Anterior cingulate cortex (tissue), 58 donors: ENCODE measurements around the gene PADI4.
"Not testable (repeated sequence)": the region's sequence is repeated elsewhere in the genome, so short reads cannot be mapped to it uniquely, and the experiment has no call there.

Experiments used
- DNase-seq, 58 donors: peaks; one replicate each; lab custom pipeline; 2025; lab: John Stamatoyannopoulos, UW

The PADI4 gene

DNA sequence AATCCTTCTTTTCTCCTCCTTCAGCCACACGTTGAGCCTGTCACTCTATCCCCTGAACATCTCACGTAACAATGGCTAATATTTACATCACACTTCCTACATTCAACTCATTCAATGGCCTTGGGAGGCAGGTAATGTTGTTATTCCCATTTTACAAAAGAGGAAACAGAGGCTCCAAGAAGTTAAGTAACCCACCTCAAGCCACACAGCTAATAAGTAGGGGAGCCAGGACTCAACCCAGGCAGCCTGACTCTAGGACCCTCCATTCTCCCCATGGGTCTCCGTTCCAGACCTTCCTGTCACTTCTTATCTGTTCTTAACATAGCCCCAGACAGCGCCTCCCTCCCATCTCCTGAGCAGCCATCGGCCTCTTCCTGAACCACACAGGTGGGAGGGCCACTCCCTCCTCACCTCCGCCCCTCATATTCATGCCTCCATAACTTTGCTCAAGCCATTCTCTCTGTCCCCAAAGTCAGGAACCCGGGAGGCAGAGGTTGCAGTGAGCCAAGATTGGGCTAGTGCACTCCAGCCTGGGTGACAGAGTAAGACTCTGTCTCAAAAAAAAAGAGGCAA is 2.2 kb downstream of the PADI4 start:
- DNase-seq: no peak

DNA sequence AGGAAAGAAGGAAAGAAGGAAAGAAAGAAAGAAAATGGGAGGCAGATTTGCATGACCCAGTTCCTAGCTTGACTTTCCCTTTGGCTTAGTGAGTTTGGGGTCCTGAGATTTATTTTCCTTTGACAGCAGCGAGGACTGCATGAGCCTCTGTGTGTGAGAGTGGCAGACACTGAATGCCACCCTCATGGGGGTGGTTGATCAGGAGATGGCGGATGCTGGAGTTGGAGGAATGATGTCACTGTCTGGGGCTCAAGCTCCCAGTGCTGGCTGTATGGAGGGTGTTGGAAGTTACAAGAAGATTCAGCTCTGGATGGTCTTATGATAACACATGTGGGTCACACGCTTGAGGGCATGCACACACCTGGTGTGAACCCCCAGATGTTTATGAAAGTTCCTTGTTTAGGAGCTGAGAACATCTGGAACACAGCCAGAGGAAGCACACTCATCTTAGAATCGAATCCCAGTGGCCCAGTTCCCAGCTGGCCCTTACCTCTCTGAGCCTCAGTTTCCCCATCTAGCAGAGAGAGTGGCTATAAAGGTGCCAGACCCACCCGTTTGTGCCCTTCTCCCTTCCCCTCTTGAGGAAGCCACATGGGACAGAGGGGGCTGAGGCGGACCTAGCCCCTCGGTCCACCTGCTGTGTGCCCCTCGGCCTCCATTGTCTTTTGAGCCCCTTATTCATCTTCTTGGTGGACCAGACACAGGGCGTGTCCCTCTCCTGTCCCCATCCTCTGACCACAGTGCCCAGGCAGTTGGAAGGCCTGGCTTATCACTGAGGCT is 5.7 kb downstream of the PADI4 start:
- no peak for DNase-seq

DNA sequence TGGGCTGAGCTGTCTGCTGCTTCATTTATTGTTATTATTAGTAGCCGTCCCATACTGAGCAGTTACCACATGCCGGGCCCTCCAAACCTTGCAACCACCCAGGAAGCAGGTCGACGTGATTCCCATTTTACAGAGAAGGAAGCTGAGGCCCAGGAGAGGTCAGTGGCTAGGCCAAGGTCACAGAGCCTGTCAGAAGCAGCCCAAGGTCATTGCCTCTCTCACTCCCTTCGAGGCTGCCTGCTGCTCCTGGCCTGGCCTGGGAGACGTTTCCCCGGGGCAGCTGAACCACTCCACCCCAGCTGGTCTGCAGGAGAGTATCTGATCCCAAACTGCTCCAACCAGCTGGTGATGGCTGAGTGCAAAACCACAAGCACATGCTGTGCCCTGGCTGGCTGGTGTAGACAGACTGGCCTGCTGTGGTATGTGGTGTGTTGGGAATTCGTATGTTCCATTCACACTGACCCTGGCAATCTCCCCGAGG is 6.5 kb downstream of the PADI4 start:
- no peak for DNase-seq

DNA sequence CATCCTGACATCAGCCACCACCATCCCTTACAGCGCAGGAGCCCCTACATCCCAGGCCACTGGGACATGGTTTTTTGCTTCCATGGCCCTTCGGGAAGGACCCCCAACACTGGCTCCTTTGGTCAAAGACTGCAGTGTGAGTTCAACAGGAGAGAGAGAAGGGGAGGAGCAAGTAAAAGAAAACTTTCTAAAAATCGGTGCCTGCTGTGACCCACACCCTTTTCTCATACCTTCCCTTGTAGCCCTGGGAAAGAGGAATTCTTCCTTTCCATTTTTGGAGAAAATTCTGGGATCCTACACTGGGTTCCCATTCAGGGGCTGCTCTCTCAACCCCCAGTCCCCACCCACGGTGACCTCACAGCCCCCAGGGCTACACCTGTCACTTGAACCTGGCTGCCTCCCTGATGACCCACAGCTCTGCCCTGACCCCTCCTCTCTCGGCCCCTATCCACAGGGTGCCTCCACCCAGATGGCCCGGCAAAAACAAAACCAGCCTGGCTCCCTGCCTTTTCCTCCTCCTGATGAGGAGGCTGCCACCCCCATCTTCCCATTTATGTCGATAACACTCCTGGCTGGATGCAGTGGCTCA is 7.6 kb downstream of the PADI4 start:
- DNase-seq: no peak

DNA sequence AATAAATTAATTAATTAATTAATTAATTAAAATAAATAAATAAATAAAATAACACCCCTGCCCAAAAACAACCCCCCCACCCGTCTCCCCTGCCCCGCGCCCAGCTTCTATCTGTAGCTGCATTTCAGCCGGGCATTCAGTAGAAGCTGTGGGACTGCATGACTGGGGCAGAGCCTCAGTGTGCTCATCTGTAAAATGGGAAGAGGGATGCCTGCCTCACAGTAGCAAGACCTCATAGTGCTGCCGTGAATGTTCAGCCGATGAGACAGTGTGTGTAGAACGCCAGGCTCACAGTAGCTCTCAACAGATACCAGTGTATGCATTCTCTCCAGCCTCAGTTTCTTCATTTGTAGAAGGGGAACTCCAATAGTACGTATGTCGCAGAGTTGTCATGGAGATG is 8.7 kb downstream of the PADI4 start:
- no peak for DNase-seq

DNA sequence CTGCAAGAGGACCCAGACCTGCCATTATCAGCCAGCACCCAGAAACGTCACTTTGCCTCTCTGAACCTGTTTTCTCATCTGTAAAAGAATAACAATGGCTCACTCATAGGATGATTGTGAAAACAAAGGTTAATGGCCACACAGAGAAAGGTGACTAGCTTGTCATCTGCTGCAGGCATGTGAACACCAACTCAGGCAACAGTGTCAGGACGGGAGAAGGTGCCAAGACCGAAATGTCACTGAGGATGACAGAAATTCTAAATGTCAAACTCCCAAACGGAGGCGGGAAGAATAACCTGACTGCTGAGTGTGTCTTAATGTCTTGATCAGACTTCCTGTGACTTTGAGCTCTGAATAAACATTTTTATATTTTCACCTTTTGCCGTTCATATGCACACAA is 10.3 kb downstream of the PADI4 start:
- DNase-seq: no peak

DNA sequence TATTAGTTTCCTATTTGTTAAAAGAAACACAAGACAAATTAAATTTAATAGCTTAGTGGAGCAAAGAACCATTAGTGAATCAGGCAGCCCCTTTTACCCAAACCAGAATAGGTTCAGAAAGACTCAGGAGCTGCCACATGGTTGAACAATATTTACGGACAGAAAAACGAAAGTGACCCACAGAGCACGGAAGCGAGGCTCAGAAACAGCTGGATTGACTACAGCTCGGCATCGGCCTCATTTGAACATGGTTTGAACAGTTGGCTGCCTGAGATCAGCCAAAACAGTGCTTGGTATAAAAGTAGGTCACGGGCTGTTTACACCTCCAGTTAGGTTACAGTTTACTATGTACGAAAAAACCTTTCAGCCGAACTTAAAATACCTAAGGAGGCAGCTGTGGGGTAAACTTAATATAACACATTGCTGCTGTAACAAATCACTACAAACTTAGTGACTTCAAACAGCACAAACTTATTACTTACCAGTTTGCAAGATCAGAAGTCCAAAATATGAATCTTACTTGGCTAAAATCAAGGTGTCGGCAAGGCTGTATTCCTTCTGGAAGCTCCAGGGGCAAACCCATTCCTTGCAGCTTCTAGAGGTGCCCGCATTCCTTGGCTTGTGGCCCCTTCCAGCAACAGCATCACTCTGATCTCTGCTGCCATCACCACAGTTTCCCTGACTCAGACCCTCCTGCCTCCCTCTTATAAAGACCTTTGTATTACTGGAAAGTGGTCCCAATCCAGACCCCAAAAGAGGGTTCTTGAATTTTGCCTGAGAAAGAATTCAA is 11.8 kb downstream of the PADI4 start:
- DNase-seq: no peak

DNA sequence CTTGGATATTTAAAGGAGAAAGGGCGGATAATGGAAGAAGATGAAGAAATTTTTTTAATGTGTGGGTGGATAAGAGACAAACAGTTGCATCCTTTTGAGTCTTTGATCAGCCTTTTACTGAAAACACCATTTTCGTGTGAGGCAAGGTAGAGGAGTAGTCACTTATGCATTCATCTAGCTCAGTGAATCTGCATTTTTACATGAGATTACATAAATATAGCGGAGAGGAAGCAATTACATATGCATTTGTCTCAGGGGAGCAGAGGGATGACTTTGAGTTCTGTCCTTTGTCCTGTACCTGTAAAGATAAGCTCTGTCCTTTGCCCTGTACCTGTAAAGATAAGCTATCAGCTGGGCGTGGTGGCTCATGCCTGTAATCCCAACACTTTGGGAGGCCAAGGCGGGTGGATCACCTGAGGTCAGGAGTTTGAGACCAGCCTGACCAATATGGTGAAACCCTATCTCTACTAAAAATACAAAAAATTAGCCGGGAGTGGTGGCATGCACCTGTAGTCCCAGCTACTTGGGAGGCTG is 13.9 kb downstream of the PADI4 start:
- DNase-seq: not testable (repeated sequence)

DNA sequence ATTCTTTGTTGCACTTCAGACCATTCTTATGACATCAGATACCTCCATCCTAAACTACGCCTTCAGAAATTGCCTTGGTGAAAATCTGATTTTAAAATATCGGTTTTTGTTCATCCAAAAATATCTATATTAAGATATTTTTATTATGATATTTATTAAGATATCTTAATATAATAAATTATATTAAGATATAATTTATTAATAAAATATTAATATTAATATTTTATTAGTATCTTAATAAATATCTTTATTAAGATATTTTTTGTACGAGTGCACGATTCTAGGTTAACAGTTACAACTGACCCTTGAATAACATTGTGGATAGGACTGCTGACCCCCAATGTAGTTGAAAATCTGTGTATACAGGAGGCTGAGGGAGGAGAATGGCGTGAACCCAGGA is 20.9 kb downstream of the PADI4 start:
- DNase-seq: no peak

DNA sequence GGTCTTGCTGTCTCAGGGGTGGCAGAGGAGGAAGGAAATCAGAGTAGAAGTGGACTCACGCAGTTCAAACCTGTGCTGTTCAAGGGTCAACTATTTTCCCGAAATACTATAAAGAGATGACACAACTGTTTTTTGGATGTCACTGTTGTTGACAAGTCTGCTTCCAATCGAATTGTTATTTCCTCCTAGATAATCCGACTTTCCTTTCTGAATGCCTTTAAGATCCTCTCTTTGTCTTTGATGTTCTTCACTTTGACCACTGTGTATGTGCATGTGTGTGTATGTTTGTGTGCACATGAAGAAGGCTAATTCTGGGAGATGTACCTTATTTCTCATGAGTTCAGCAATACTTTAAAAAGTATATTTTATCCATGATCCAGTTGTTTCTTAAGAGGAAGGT is 21.6 kb downstream of the PADI4 start:
- no peak for DNase-seq

DNA sequence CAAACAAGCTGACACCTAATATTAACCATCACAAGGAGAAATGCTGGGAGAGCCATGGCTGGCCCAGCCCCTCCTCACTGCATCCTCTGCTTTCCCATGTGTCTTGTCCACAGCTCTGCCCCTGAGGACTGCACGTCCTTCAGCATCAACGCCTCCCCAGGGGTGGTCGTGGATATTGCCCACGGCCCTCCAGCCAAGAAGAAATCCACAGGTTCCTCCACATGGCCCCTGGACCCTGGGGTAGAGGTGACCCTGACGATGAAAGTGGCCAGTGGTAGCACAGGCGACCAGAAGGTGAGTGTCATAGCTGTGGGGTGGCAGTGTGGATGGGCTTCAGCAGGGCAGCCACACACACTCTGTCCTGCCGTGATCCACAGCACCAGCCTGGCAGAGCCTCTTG is 22.9 kb downstream of the PADI4 start:
- DNase-seq: no peak

DNA sequence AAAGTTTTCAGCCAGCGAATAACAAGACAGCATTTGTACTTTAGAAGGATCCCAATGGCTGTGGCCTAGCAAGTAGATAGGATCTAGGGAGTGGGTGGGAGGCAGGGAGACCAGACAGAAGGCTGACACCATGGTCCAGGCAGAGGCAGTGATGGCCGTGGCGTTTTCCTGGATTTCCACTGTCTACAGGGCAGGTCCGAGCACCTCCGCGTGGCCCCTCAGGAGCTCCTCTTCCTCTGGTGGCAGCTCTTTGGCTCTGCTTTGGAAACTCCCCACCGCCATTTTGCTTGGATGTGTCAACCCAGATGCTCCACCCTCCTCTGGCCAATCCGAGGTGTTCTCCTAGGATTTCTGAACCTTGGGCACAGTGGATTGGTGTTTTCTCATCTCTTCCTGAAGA is 25.1 kb downstream of the PADI4 start:
- no peak for DNase-seq

DNA sequence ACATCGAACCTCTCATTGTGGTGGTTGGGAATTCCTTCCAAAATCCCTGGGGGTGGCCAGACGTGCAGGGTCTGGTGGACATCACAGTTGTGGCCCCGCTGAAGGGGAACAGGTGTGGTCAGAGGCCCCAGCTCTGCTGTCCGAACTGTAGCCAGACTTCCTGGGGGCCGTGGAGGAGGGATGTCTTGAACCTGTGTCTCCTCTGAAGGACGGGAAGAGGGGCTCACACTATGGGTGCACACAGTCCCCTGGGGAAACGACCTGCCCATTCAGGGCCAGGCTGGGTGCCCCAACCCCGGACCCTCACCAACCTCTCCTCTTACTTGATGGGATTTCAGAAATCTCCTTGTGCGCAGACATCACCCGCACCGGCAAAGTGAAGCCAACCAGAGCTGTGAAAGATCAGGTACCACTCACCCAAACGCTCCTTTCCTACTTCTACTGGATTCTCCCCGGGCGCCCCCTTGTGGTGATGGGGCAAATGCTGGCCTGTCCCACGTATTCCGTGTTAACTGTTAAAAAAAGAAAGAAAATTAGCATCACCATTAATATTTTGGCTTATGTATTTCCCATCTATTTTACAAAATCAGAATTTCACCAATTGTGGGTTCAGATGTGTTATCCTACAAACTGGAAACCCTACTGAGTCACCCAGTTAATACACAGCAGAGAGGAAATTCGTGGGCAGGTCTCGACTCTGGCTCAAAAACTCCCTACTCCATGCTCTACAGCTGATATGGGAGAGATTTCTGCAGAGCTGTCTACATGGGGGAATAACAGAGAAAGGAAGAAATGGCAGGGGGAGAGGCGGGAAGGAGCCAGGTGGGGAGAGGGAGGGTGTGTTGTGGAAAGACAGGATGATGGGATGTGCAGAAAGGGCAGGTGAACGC is 28.1 kb downstream of the PADI4 start:
- peak in 26 of 58 donors; percentile 1 to 71 (median 8) for DNase-seq

DNA sequence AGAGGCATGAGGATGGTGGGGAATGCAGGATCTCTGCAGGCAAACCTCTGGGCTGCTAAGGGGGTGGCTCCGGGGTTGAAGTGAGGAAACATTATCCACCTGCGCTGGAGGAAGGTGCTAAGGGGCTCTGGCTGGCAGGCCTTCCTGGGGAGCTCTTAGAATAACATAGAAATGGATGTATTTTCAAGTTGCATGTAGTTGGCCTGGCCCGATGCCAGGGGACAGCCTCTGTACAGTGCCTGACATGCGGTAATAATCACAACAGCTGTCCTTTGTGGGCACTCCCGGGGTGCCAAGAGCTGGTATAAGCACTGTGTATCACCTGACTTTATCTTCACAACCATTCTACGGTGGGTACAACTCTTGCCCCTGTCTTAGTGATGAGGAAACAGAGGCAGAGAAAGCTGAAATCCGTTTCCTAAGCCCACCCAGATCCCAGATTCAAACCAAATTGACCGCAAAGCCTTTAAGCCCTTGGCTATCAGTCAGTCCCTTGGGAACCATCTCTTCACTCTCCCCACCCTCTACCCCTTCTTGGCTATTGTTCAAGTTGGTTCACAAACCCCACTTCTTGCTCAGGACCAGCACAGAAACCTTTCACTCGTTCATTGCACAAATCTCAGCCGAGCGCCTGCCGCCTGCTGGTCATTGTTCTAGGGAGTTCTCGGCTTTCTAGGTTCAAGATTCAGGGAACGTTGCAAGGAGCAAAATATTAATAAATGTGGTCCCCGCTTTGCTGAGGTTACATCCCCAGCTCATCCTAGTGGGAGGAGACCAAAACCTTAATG is 30.9 kb downstream of the PADI4 start:
- DNase-seq: no peak

DNA sequence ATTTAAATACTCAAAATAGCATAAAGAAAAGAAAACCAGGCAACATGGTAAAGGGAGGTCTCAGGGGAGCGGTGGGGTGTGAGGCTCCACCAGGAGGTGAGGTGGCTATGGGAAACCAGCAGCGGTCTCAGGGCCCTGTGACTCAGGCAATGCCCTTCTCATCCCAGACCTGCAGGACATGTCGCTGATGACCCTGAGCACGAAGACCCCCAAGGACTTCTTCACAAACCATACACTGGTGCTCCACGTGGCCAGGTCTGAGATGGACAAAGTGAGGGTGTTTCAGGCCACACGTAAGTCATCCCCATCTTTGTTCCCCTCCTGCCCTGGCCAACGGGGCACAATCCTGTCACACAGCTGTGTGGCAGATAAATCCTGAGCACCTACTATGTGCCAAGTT is 31.5 kb downstream of the PADI4 start:
- DNase-seq: no peak

DNA sequence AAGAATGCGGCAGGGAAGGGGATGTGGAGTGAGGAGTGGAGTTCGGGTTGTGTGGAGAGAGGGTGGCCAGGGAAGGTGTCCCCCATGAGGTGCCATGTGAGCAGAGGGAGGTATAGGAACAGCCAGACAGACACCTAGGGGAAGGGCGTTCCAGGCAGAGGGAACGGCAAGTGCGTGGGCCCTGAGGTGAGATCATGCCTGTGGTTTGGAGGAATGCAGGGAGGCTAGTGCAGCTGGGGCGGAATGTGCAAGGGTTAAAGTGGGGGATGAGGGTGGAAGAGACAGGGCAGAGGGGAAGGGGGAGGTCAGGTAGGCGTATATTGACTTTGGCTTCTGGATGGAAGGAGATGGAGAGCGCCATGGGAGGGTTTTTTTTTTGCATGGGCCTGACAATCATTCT is 32.4 kb downstream of the PADI4 start:
- DNase-seq: no peak

DNA sequence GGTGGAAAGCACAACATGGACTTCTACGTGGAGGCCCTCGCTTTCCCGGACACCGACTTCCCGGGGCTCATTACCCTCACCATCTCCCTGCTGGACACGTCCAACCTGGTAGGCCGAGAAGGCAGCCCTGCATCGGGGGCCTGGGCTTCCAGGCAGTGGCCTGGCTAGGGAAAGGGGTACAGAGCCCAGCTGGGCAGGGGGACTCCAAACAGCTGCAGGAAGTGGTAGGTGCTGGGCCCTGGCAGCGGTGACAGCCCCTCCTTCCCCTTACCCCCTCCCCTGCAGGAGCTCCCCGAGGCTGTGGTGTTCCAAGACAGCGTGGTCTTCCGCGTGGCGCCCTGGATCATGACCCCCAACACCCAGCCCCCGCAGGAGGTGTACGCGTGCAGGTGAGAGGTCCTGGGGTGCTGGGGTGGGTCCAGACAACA is 34.0 kb downstream of the PADI4 start:
- DNase-seq: no peak

DNA sequence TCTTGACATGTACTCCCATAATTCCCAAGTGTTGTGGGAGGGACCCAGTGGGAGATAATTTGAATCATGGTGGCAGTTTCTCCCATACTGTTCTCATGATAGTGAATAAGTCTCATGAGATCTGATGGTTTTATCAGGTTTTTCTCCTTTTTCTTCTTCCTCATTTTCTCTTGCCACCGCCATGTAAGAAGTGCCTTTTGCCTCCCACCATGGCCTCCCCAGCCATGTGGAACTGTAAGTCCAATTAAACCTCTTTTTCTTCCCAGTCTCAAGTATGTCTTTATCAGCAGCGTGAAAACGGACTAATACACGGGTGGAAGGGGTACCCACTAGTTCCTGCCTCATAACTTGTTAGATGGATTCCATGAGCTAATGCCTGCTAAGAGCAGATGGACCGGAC is 37.5 kb downstream of the PADI4 start:
- DNase-seq: not testable (repeated sequence)
